A549 (cell line): ENCODE measurements around the gene MAP4K4. TPM values are rescaled to one million over a fixed set of nuclear protein-coding genes. Genes with fewer than 3 reads are reported as not detected.

ENCODE experiments used
- ATAC-seq, 2 experiments: fragments of 200-7000 bp in 1 of 2; fragments of >200 bp in 1 of 2; cut with Nextera tagmentation in 1 of 2; cut with Tn5 transposase in 1 of 2; 3 replicates each; pipeline versions ENCODE4 v1.8.0 to v1.9.1; 2018 to 2020; ENCODE audit warnings: mild to moderate bottlenecking in 1 of 2, moderate library complexity in 1 of 2
- CTCF ChIA-PET: fragments of 300-600 bp; sonication (Branson Sonifier 250); formaldehyde crosslinking; extraction: SDS; loops from one replicate; lab custom pipeline; 2021; ENCODE audit warnings: antibody characterized with exemption, inconsistent platforms; lab: Yijun Ruan, JAX
- POLR2A ChIA-PET: fragments of 350-600 bp; formaldehyde crosslinking; extraction: SDS; loops from one replicate; lab custom pipeline; 2021; ENCODE audit warnings: antibody characterized with exemption, inconsistent platforms; lab: Yijun Ruan, JAX
- DNase-seq, 2 experiments: peaks; one replicate each; pipeline versions ENCODE4 v3.0.0 to v3.0.0-alpha.2; 2011 to 2016; ENCODE audit warnings: low read depth in 1 of 2, low spot score in 1 of 2
- FAIRE-seq: peaks from 2 replicates; lab custom pipeline; 2011; peaks lifted over from hg19 to GRCh38; lab: Jason Lieb, UNC
- H3K27ac ChIP-seq, 2 experiments: fragments of >200 bp; sonication (Bioruptor Twin); formaldehyde crosslinking; 3 replicates each; pipeline ENCODE4 v1.5.1; 2016 to 2017
- H3K4me1 ChIP-seq: fragments of >200 bp; sonication (Bioruptor Twin); formaldehyde crosslinking; 3 replicates; pipeline ENCODE4 v1.6.1; 2016
- H3K4me2 ChIP-seq: fragments of >200 bp; sonication (Bioruptor Twin); formaldehyde crosslinking; 3 replicates; pipeline ENCODE4 v1.6.1; 2016
- H3K4me3 ChIP-seq: fragments of >200 bp; sonication (Bioruptor Twin); formaldehyde crosslinking; 3 replicates; pipeline ENCODE4 v1.5.1; 2016
- H3K9me3 ChIP-seq: fragments of >200 bp; sonication (Bioruptor Twin); formaldehyde crosslinking; 3 replicates; pipeline ENCODE4 v1.6.1; 2016
- EHF ChIP-seq: fragments of 250-450 bp; sonication (Bioruptor Pico); IDR thresholded peaks from 2 replicates; pipeline ENCODE4 v1.5.0; 2020; ENCODE audit warnings: mild to moderate bottlenecking
- FOSL2 ChIP-seq, 2 experiments: fragments of 450-650 bp in 1 of 2; fragments of >200 bp in 1 of 2; sonication (Bioruptor Twin) in 1 of 2; formaldehyde crosslinking; IDR thresholded peaks; 2 replicates each; pipeline versions ENCODE4 v1.5.0 to v1.6.1; 2016 to 2020; ENCODE audit warnings: mild to moderate bottlenecking in 1 of 2, moderate library complexity in 1 of 2
- HOXB13 ChIP-seq: fragments of 250-450 bp; sonication (Bioruptor Pico); IDR thresholded peaks from 2 replicates; pipeline ENCODE4 v1.5.0; 2020; ENCODE audit warnings: low read depth, mild to moderate bottlenecking, moderate library complexity
- JUNB ChIP-seq: fragments of >200 bp; sonication (Bioruptor Twin); formaldehyde crosslinking; IDR thresholded peaks from 2 replicates; pipeline ENCODE4 v1.6.1; 2016
- KDM1A ChIP-seq: fragments of 200-600 bp; sonication (generic); IDR thresholded peaks from 2 replicates; pipeline ENCODE4 v1.6.1; 2016; ENCODE audit warnings: low read depth, mild to moderate bottlenecking
- MAFK ChIP-seq: fragments of 450-650 bp; IDR thresholded peaks from 2 replicates; pipeline ENCODE4 v1.6.1; 2014; ENCODE audit not compliant: partially characterized antibody
- NFE2L2 ChIP-seq: fragments of 150-350 bp; conservative IDR thresholded peaks from 2 replicates; pipeline ENCODE4 v1.6.1; 2014; ENCODE audit warnings: low read length
- POLR2A ChIP-seq: IDR thresholded peaks from 2 replicates; pipeline ENCODE4 v1.6.1; 2012; ENCODE audit warnings: mild to moderate bottlenecking, low read length
- RARB ChIP-seq: fragments of 250-450 bp; sonication (Bioruptor Pico); IDR thresholded peaks from 2 replicates; pipeline ENCODE4 v1.8.0; 2021; ENCODE audit warnings: mild to moderate bottlenecking, moderate library complexity
- WGBS: methylation state at CpG from one replicate; pipeline ENCODE4 v1.1.6; 2017; ENCODE audit errors: missing lambda C conversion rate; 5-methylcytosine and 5-hydroxymethylcytosine counted together
- polyA plus RNA-seq, 4 experiments: library from polyadenylated mRNA; depleted of rRNA in 3 of 4; stranded (reverse); fragments of >200 nt; fragmentation: RNase III in 1 of 4; extraction: RNeasy Plus Mini Kit Qiagen cat#74134 plus additional on column Dnase treatment in 1 of 4; gene quantifications; 2 replicates in 3 of 4; 3 replicates in 1 of 4; pipeline ENCODE4 v1.2.3, GENCODE V29; 2011 to 2017
- TF ChIP-seq, protein P1 (sequence below): IDR thresholded peaks from 2 replicates; pipeline ENCODE4 v1.6.1; 2012
- TF ChIP-seq, protein P2 (sequence below): fragments of >200 bp; sonication (Bioruptor Twin); formaldehyde crosslinking; IDR thresholded peaks from 3 replicates; pipeline ENCODE4 v1.5.1; 2016
- TF ChIP-seq, protein P3 (sequence below): fragments of 250-450 bp; sonication (Bioruptor Pico); IDR thresholded peaks from 2 replicates; pipeline ENCODE4 v1.5.0; 2021; ENCODE audit warnings: mild to moderate bottlenecking, moderate library complexity, borderline replicate concordance
- TF ChIP-seq, protein P4 (sequence below): fragments of 200-600 bp; sonication (generic); IDR thresholded peaks from 2 replicates; pipeline ENCODE4 v1.6.1; 2016; ENCODE audit warnings: antibody characterized with exemption, mild to moderate bottlenecking, moderate library complexity
- TF ChIP-seq, protein P5 (sequence below): fragments of >200 bp; sonication (Bioruptor Twin); formaldehyde crosslinking; IDR thresholded peaks from 2 replicates; pipeline ENCODE4 v1.6.1; 2016

MAP4K4 gene
- polyA plus RNA-seq, 2 of the 4 experiments (the other 2 are of a cell fraction) = 61.9 to 82.2 TPM

DNA sequence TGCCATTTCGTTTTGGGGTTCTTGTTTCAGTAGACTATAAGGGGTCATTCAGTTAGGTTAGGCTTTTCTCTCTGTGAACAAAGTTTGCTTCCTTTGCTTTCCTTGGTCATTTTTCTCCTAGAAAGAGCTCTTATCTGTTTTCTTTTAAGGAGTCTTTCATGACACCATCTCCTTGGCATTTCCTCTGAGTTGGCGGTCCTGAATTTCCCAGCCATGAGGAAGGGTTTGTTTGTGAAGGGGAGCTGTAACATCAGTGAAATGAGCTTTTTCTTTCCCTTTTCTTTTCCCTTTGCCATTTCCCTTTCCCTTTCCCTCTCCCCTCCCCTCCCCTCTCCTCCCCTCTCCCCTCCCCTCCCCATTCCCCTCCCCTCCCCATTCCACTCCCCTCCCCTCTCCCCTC is 61.7 kb downstream of the MAP4K4 start:
- POLR2A ChIA-PET = interaction anchor here (0.7 to 1.0 kb wide), 4 partner anchors 11 to 1182 kb away, joined by 3 to 4 read pairs (median 3); no protein-coding TSS in a partner anchor
- peak; percentile 23 to 81 for DNase-seq
- ATAC-seq = peak; percentile 77 to 82
- TF ChIP-seq, protein P1, sequence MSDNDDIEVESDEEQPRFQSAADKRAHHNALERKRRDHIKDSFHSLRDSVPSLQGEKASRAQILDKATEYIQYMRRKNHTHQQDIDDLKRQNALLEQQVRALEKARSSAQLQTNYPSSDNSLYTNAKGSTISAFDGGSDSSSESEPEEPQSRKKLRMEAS = 0 out of 2 replicates have a peak, but pooled peaks have one; percentile 26
- TF ChIP-seq FOSL2 (IDR thresholded peaks at IDR 0.05) (no peak), FOSL2 (CRISPR knock-in tag; IDR thresholded peaks at IDR 0.05) (peak; percentile 75)
- TF ChIP-seq, protein P2, sequence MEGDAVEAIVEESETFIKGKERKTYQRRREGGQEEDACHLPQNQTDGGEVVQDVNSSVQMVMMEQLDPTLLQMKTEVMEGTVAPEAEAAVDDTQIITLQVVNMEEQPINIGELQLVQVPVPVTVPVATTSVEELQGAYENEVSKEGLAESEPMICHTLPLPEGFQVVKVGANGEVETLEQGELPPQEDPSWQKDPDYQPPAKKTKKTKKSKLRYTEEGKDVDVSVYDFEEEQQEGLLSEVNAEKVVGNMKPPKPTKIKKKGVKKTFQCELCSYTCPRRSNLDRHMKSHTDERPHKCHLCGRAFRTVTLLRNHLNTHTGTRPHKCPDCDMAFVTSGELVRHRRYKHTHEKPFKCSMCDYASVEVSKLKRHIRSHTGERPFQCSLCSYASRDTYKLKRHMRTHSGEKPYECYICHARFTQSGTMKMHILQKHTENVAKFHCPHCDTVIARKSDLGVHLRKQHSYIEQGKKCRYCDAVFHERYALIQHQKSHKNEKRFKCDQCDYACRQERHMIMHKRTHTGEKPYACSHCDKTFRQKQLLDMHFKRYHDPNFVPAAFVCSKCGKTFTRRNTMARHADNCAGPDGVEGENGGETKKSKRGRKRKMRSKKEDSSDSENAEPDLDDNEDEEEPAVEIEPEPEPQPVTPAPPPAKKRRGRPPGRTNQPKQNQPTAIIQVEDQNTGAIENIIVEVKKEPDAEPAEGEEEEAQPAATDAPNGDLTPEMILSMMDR = no peak
- H3K27ac ChIP-seq = peak overlapping the region; percentile 62 to 83
- H3K9me3 ChIP-seq = no peaks in the 10 kb centered on the region
- CTCF ChIA-PET = interaction anchor here (0.7 to 1.3 kb wide), 5 partner anchors 72 to 343 kb away, joined by 3 read pairs; no protein-coding TSS in a partner anchor
- peak overlapping the region; percentile 67 for H3K4me2 ChIP-seq
- no peak for FAIRE-seq
- 0% methylated on average over 2 of the region's 2 CpGs for WGBS
- peak overlapping the region; percentile 25 for H3K4me3 ChIP-seq
- peaks cover 54% of the 10 kb centered on the region for H3K4me1 ChIP-seq

DNA sequence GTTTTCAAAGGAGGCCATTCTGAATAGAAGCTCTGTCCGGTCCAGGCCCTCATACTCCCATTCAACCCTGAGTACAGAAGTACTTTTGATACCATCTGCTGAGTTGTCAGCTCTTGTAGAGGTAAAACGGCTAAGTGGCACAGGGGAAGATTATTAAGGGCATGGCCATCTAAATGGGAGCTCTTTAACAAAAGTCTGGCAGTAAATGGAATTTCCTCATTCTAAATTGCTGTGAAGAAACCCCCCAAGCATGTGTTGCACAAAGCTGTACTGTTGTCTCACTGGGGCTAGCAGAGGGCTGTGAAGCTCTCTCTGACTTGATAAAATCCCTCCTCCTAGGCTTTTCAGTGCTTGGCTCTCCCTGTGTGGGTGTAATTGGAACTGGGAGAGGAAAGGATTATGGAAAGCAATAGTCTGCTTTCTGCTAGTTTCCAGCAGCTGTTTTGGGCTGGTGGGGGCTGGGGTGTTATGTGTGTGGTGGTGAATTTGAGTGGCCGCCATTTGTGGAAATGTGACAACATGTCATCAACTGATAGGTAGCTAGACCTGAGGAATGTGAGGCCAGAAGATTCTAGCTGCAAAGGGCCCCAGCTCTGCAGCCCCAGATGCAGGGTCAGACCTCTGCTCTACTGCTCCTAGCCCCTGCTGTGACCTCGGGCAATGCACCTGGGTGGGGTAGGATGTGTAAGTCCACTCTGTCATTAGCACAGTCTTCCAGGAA is 65.1 kb downstream of the MAP4K4 start:
- peak overlapping the region; percentile 42 to 70 for H3K27ac ChIP-seq
- ChIA-PET CTCF (interaction anchor here (0.5 to 2.0 kb wide), 12 partner anchors 8 to 420 kb away, joined by 3 to 10 read pairs (median 4); partner anchors contain the start of gene CREG2), POLR2A (interaction anchor here (1.1 kb wide), 1 partner anchor 66 kb away, joined by 3 read pairs; no protein-coding TSS in a partner anchor)
- peak overlapping the region; percentile 58 for H3K4me2 ChIP-seq
- no peak overlapping the region for H3K4me3 ChIP-seq
- peaks cover 67% of the 10 kb centered on the region for H3K4me1 ChIP-seq
- ATAC-seq (peak in 1 of 2 experiments; percentile 22; a peak in 3 of 6 replicates), FAIRE-seq (no peak), DNase-seq (no peak)
- TF ChIP-seq, protein P3, sequence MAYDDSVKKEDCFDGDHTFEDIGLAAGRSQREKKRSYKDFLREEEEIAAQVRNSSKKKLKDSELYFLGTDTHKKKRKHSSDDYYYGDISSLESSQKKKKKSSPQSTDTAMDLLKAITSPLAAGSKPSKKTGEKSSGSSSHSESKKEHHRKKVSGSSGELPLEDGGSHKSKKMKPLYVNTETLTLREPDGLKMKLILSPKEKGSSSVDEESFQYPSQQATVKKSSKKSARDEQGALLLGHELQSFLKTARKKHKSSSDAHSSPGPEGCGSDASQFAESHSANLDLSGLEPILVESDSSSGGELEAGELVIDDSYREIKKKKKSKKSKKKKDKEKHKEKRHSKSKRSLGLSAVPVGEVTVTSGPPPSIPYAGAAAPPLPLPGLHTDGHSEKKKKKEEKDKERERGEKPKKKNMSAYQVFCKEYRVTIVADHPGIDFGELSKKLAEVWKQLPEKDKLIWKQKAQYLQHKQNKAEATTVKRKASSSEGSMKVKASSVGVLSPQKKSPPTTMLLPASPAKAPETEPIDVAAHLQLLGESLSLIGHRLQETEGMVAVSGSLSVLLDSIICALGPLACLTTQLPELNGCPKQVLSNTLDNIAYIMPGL = no peak
- TF ChIP-seq POLR2A = no peak
- no peak for TF ChIP-seq EHF (CRISPR knock-in tag)
- TF ChIP-seq, protein P4, sequence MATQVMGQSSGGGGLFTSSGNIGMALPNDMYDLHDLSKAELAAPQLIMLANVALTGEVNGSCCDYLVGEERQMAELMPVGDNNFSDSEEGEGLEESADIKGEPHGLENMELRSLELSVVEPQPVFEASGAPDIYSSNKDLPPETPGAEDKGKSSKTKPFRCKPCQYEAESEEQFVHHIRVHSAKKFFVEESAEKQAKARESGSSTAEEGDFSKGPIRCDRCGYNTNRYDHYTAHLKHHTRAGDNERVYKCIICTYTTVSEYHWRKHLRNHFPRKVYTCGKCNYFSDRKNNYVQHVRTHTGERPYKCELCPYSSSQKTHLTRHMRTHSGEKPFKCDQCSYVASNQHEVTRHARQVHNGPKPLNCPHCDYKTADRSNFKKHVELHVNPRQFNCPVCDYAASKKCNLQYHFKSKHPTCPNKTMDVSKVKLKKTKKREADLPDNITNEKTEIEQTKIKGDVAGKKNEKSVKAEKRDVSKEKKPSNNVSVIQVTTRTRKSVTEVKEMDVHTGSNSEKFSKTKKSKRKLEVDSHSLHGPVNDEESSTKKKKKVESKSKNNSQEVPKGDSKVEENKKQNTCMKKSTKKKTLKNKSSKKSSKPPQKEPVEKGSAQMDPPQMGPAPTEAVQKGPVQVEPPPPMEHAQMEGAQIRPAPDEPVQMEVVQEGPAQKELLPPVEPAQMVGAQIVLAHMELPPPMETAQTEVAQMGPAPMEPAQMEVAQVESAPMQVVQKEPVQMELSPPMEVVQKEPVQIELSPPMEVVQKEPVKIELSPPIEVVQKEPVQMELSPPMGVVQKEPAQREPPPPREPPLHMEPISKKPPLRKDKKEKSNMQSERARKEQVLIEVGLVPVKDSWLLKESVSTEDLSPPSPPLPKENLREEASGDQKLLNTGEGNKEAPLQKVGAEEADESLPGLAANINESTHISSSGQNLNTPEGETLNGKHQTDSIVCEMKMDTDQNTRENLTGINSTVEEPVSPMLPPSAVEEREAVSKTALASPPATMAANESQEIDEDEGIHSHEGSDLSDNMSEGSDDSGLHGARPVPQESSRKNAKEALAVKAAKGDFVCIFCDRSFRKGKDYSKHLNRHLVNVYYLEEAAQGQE = no peak
- TF ChIP-seq, protein P5, sequence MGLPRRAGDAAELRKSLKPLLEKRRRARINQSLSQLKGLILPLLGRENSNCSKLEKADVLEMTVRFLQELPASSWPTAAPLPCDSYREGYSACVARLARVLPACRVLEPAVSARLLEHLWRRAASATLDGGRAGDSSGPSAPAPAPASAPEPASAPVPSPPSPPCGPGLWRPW = no peak
- no peak for TF ChIP-seq HOXB13 (CRISPR knock-in tag)
- no peak for TF ChIP-seq MAFK
- no peak for TF ChIP-seq KDM1A
- no peak for TF ChIP-seq RARB
- TF ChIP-seq NFE2L2 = no peak
- no peak for TF ChIP-seq JUNB
- no peaks in the 10 kb centered on the region for H3K9me3 ChIP-seq
- 51% methylated on average over 4 of the region's 4 CpGs for WGBS
